SIG-M5 (cell line): ENCODE measurements around the gene MTMR12.
"Not testable (repeated sequence)": the region's sequence is repeated elsewhere in the genome, so short reads cannot be mapped to it uniquely, and the experiment has no call there.

Source experiments
- DNase-seq: peaks from one replicate; lab custom pipeline; 2025; lab: John Stamatoyannopoulos, UW

The MTMR12 gene

GRCh38 chr5:32323741-32324140 is 11.0 kb upstream of the MTMR12 start:
- DNase-seq: no peak

DNA sequence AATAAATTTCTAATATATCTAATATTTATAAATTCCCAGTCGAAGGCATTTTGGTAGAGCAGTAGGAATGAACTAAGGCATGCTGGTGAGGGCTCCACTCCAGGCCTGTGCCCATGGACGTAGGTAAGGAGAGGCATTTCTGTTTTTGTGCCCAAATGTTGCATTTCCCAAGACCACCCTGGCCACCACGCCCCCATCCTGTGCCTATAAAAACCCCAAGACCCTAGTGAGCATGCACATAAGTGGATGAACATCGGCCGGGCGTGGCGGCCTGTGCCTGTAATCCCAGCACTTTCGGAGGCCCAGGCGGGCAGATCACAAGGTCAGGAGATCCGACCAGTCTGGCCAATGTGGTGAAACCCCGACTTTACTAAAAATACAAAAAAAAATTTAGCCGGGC is 10.1 kb upstream of the MTMR12 start:
- no peak for DNase-seq

- not testable (repeated sequence) for DNase-seq
Measured at GRCh38 chr5:32321787-32322186, 9.0 kb upstream of the MTMR12 start.

GRCh38 chr5:32320576-32320975 is 7.8 kb upstream of the MTMR12 start:
- no peak for DNase-seq

DNA sequence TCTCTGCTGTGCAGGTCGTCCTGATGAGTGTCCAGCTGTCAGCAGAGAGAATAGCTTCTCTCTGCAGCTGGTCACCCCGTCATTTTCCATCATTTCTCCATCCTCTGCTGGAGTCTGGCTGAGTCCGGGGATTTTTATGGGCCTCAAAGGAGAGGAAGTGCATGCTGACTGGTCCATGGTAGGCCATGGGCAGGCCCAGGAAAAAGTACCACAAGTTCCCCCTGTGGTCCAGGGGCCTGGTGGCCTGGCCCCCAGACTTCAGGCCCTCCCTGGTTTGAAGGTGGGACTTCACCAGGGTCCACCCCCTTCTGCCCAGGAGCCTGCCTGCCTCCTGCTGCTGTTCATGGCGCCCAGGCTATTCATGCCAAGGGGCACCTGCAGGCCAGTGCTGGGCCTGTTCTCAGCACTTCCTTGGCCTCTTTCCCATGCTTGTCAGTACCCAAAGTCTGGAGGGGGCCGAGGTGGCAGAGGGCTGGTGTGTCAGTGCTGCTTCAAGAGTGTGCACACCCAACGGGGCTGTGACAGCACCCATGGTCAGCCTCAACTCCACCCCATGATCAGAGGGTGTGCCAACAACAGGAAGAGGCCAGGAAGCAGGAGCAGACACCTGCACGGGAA is 7.3 kb upstream of the MTMR12 start:
- no peak for DNase-seq

GRCh38 chr5:32319392-32319791 is 6.7 kb upstream of the MTMR12 start:
- DNase-seq: no peak

DNA sequence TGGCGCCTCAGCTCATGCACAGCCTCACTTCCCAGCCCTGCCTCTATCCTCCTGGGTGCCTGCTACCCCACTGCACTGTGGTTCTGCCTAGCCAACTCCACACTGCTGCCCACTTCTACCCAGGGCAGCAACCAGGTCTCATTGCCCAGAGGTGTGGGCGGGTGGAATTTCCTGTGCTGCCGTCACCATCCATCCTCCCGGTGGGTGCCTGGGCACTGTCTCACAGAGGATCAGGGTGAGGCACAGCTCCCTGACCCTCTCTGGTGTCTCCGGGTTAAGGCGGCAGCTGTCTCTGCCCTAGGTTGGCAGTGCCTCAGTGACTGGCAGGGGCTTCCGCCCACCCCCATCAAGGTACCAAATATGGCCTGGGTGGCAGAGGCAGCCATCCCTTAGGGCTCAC is 4.3 kb upstream of the MTMR12 start:
- no peak for DNase-seq

GRCh38 chr5:32315221-32316014 is 2.7 kb upstream of the MTMR12 start:
- DNase-seq: no peak

DNA sequence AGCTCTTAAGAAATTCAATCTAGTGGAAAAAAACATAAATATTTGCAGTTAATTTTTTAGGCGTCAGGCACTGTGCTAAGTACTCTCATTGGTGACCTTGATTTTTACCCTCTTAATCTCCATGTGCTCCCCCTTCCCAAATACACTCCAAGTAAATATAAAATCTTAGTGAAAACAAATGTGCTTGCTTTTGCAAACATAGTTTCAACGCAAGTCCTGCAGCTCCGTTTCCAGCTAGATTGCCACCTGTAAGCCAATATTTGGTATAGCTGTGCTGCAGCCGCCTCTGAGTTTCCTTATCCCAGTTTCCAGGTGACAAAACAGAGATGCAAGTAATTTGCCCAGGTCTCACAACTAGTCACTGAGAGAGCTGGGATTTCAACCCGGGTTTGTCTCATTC is 1.9 kb upstream of the MTMR12 start:
- no peak for DNase-seq

DNA sequence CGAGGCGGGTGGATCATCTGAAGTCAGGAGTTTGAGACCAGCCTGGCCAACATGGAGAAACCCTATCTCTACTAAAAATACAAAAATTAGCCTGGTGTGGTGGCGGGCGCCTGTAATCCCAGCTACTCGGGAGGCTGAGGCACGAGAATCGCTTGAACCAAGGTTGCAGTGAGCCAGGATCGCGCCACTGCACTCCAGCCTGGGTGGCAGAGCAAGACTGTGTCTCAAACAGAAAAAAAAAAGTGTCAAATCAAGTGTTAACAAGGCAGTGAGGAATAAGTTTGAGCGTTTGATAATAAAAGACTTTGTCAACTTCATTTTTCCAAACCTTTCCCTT is 1.4 kb upstream of the MTMR12 start:
- not testable (repeated sequence) for DNase-seq

DNA sequence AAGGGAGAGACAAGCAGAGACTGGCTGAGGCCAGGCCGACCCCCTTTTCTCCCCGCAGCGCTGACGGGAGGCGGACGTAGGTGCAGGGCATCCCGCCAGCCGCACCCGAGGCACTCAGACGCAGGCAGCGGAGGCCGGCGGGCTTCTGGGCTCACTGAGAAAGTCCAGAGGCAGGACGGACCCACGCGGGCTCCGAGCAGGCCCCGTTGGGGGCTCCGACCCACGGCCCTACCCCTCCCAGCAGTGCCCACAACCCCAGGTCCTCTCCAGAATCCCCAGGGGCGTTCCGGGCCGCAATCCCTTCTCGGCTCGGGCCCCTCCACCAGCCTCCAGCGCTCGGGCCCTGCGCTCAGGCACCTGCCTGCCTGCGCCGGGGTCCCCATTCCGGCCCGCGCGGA is 543 bp downstream of the MTMR12 start:
- DNase-seq: no peak

- no peak for DNase-seq
Measured at GRCh38 chr5:32311404-32312196, 1.1 kb downstream of the MTMR12 start.

- no peak for DNase-seq
Measured at GRCh38 chr5:32309761-32310160, 3.0 kb downstream of the MTMR12 start.

- no peak for DNase-seq
Measured at GRCh38 chr5:32308946-32309345, 3.8 kb downstream of the MTMR12 start.

- no peak for DNase-seq
Measured at GRCh38 chr5:32307769-32308194, 5.0 kb downstream of the MTMR12 start.

DNA sequence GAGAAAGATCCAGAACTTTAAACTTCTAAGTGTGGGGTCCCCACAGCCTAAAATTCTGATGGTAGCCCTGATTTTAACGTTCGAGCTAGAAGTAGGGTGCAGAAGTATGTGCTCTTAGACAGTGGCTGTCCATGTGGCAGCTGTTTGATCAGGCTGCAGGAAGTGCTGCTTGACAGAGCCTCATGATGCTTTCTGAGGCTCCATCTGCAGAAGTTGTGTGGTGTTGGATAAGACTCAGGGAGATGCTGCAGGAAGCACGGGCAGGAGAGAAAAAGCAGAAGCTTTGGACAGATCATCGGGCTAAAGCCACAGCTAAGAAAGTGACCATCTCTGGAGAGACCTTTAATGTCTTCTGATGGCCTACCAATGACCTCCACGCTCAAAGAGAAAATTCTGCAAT is 8.1 kb downstream of the MTMR12 start:
- DNase-seq: no peak

- DNase-seq: no peak
Measured at GRCh38 chr5:32303755-32304120, 9.0 kb downstream of the MTMR12 start.

- DNase-seq: no peak
Measured at GRCh38 chr5:32302835-32303754, 9.6 kb downstream of the MTMR12 start.

DNA sequence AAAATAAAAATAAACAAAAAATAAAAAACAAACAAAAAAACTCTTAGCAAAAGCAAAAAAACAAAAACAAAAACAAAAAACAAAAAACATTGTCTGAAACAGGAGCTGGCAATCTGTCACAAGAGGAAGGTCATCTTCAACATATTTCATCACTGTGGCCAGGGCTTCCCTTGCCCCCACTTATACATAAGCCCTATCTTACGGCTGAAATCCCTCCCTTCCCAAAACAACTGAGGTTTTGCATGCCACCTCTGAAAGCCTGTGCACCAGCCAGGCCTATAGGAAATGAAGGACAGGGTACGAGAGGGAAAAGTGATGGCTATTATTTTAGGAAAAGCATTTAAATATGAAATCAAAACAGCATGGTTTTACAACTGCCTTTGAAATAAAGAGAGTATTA is 10.8 kb downstream of the MTMR12 start:
- no peak for DNase-seq

DNA sequence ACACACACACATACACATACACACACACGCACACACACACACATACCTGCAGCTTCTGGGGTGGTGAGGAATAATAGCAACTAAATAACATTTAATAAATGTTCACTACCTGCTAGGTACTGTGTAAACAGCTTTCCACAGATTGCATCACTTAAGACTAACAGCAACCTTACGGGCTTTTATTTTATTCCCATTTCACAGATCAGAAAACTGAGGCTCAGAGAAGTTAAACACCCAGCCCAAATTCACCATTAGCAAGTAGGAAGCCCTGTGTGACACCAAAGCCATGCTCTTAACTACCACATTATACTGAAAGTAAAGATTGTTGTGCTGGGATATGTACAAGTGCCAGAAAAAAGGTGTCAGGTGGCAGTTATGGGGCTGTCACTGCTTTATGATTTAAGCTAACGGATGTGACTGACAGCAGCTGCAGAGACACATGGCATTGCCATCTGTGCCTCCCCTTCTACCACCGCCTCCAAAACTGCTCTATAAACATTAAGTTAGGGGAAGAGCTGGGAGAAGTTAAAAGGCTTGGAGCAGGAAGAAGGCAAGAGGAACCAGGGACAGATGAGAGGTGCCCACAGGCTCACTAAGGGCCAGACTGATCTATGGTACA is 13.6 kb downstream of the MTMR12 start:
- DNase-seq: no peak

- no peak for DNase-seq
Measured at GRCh38 chr5:32298059-32298415, 14.7 kb downstream of the MTMR12 start.
